ENCODE measurements around the gene RNF123.

Gene RNF123

GRCh38 chr3:49712631-49713317, 23.4 kb downstream of the RNF123 start:
- DNase-seq (ENCODE audit: low read depth) = peak; percentile 53
- TF ChIP-seq MAX (IDR thresholded peaks at IDR 0.05; ENCODE audit: low read depth, low read length) (no peak), POLR2A (IDR thresholded peaks at IDR 0.05; ENCODE audit: extremely low read depth, insufficient read length) (no peak), CTCF (IDR thresholded peaks at IDR 0.05; ENCODE audit: low read depth, low read length) (no peak), MYC (IDR thresholded peaks at IDR 0.05; ENCODE audit: low read depth, low read length) (no peak)
- no peak overlapping the region for H3K4me3 ChIP-seq (ENCODE audit: low read depth, low read length)

GRCh38 chr3:49713336-49714105, 24.2 kb downstream of the RNF123 start:
- TF ChIP-seq POLR2A (IDR thresholded peaks at IDR 0.05; ENCODE audit: extremely low read depth, insufficient read length) (no peak), MAX (IDR thresholded peaks at IDR 0.05; ENCODE audit: low read depth, low read length) (no peak), MYC (IDR thresholded peaks at IDR 0.05; ENCODE audit: low read depth, low read length) (no peak), CTCF (IDR thresholded peaks at IDR 0.05; ENCODE audit: low read depth, low read length) (no peak)
- DNase-seq (ENCODE audit: low read depth) = no peak
- H3K4me3 ChIP-seq (ENCODE audit: low read depth, low read length) = no peak overlapping the region

- H3K4me3 ChIP-seq (ENCODE audit: low read depth, low read length) = no peak overlapping the region
- no peak for DNase-seq (ENCODE audit: low read depth)
- TF ChIP-seq CTCF (IDR thresholded peaks at IDR 0.05; ENCODE audit: low read depth, low read length) (no peak), MYC (IDR thresholded peaks at IDR 0.05; ENCODE audit: low read depth, low read length) (no peak), POLR2A (IDR thresholded peaks at IDR 0.05; ENCODE audit: extremely low read depth, insufficient read length) (no peak), MAX (IDR thresholded peaks at IDR 0.05; ENCODE audit: low read depth, low read length) (no peak)
Observed at GRCh38 chr3:49714728-49715550, 25.6 kb downstream of the RNF123 start.

GRCh38 chr3:49715611-49716121, 26.3 kb downstream of the RNF123 start:
- TF ChIP-seq POLR2A (IDR thresholded peaks at IDR 0.05; ENCODE audit: extremely low read depth, insufficient read length) = no peak
- no peak for TF ChIP-seq CTCF (IDR thresholded peaks at IDR 0.05; ENCODE audit: low read depth, low read length)
- no peak for TF ChIP-seq MYC (IDR thresholded peaks at IDR 0.05; ENCODE audit: low read depth, low read length)
- TF ChIP-seq MAX (IDR thresholded peaks at IDR 0.05; ENCODE audit: low read depth, low read length) = no peak
- no peak for DNase-seq (ENCODE audit: low read depth)
- H3K4me3 ChIP-seq (ENCODE audit: low read depth, low read length) = no peak overlapping the region

GRCh38 chr3:49716169-49716568, 26.8 kb downstream of the RNF123 start:
- H3K4me3 ChIP-seq (ENCODE audit: low read depth, low read length) = no peak overlapping the region
- TF ChIP-seq CTCF (IDR thresholded peaks at IDR 0.05; ENCODE audit: low read depth, low read length) = no peak
- no peak for TF ChIP-seq MYC (IDR thresholded peaks at IDR 0.05; ENCODE audit: low read depth, low read length)
- no peak for TF ChIP-seq POLR2A (IDR thresholded peaks at IDR 0.05; ENCODE audit: extremely low read depth, insufficient read length)
- no peak for DNase-seq (ENCODE audit: low read depth)

Data from NB4 (cell line).